GM18870 (cell line): Measurements from ENCODE around the gene TAF15.

Experiments
- ATAC-seq: cut with Tn5 transposase; IDR thresholded peaks from one replicate; pipeline ENCODE4 v1.9.1; 2021; ENCODE audit warnings: moderate library complexity; ENCODE audit not compliant: unreplicated experiment

The TAF15 gene

DNA sequence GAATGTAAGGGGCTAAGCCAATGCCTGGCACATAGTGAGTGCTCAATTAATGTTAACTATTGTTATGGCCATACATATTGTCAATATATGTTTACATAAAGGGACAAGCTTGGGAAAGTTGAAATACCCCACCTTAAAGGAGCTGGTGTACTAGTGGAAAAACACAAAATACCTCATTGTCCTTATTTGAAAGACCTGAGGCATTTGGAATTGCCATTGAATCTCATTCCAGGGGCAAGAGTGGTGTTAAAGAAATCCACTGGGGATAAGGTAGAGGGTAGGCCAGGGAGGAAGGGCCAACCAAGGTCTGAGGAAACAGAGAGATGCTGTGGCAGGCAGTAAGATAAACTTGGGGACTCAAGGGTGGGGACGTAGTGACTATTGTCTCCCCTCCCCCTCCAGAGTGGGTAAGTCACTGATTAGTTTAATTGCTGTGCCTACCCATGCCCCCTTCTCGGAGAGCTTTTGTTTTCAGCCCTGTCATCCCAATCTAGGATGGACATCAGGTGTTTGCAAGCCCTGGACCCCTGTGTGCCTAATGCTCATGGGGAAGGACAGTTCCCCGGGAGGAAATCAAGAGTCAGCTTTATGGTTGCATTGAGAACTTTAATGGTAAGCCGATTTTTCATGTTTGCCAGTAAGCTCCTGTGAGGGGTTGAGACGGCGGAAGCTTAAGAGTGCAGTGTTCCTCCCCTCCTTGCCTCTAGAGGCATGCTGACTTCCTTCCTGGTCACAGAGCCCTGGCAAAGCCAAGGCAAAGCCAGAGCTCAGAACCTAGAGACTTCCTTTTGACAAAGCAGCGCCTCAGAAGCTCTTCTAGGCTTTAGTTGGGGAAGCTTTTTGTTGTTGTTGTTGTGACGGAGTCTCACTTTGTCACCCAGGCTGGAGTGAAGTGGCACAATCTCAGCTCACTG is 61.9 kb downstream of the TAF15 start:
- no peak for ATAC-seq

DNA sequence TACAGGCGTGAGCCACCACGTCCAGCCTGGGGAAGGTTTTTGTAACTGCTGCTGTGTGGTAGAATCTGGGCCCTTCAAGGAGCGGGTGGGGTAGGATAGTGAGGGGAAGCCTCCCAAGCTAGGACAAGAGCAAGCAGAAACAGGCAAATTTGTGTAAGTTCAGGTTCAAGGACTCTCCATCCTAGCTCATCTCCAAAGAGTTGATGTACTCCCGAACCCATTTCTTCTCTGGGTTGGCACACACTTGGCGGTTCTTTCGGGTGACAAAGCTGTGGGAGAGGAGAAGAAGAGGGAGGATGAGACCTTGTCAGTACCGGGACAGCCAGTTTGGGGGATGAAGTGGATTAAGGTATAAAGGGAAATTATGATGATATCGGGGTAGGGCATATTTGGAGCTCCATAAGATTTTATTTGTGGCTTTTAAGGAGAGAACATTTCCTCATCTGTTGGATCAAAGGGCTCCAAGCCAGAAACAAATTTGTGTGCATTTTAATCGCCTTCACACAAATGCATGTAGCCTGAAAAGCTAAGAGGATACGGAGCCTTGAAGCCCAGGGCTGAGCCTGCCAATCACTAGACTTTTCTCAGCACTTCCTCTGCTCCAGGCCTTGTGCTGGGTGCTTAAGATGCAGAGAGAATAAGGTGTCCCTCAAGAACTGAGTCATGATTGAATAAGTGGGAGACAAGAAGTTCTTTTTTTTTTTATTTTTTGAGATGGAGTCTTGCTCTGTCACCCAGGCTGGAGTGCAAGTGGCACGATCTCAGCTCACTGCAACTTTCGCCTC is 63.1 kb downstream of the TAF15 start:
- no peak for ATAC-seq

DNA sequence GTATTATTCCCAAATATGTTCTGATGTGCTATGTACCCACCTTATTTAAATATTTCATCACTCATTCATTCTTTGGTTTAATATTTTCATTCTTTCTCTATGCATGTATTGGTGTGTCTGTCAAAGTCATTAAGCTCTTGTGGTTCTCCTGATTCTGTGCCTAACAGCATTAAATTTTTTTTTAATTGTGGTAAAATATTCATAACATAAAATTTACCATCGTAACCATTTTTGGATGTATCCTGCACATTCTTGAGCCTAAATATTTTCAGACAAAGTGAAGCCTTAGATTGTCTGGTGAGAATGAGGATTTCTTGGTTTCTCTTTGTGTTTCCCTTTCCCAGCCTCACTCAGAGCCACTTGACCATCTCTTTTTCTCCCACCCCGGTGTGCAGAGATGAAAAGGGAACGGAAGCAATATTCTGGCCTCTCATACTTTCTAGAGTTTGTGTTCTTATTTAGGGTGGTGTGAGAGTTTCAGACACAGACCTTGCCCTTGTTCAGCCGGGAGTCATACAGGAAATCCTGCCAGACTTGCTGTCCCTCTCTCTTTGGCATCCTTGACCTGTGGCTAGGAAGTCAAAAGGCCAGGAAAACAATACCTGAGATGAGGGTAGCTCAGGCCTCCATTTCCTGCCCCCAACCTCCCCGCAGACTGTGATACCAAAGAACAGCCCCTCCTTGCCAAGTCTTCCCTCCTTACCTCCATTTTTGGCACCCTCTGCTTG is 66.0 kb downstream of the TAF15 start:
- no peak for ATAC-seq

DNA sequence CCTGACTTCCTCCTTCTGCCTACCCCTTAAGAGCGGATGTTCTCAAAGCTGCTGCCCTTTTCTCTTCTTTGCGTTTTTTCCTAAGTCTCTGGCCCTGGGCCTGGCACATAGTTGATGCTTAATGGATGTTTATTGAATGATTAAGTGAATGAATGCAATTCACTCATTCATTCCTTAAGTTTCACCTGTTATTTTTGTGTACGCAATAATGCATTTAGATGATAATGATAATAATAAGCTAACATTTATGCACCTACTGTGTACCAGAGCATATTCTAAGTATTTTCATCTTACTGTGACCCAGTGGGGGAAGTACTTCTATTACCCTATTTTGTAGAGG is 66.5 kb downstream of the TAF15 start:
- ATAC-seq = no peak

DNA sequence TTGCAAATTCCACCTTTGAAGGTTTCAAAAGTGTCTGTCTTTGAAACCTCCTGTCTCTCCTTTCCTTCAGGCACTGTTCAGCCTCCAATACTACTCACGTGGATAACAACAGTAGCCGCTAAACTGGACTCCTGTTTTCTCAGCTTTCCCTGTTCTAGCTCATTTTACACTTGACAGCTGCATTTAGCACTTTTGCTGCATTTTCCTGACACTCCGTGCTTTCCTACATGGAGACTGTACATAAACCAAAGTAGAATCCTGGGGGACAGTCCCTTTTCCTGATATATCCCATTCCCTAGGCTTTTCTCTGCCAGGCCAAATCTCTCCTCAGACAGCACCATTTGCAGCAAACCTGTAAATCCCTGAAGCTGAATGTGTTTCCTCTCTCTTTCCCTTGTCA is 67.2 kb downstream of the TAF15 start:
- ATAC-seq = no peak

DNA sequence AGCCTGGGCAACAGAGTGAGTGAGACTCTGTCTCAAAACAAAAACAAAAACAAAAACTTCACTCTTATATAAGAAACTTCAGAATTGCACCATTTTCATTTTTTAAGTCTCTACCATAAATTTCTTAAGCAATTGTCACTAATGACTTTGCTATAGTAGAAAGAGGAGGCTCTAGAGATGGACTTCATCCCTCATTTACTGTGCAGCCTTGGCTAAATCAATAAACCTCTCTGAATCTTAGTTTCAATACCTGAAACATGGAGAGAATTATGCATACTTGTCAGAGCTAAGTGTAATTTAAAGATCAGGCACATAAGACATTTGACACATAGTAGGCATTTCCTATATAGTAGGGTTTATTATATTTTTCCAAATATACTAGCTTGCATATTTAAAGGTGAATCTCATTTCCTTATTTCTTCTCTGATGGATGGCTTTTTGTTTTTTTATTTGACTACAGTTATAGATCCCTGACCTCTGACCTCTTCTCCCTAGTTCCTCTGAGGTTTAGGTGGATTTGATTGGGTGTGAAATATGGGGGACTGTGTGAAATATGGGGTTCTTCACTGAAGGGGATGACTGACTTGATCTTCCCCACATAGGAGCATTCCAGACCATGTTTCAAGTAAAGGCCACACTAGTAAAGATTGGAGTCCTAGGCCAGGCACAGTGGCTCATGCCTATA is 68.2 kb downstream of the TAF15 start:
- ATAC-seq = no peak

DNA sequence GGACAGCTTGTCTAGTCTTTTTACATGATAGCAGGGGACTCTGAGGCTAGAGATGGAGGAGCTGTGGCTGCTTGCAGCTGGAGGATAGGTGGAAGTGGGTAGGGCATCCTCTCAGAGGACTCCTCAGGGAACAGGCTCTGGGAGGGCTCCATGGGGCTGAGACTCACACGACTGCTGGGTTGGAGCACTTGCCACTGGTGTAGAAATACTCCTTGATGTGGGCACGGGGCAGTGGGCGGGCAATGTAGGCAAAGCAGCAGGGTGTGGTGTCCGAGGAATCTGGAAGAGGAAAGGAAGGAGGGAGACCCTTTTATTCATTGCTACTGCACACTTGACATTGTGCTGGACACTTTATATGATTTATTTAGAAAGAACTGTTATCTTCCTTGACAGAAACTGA is 69.1 kb downstream of the TAF15 start:
- no peak for ATAC-seq

DNA sequence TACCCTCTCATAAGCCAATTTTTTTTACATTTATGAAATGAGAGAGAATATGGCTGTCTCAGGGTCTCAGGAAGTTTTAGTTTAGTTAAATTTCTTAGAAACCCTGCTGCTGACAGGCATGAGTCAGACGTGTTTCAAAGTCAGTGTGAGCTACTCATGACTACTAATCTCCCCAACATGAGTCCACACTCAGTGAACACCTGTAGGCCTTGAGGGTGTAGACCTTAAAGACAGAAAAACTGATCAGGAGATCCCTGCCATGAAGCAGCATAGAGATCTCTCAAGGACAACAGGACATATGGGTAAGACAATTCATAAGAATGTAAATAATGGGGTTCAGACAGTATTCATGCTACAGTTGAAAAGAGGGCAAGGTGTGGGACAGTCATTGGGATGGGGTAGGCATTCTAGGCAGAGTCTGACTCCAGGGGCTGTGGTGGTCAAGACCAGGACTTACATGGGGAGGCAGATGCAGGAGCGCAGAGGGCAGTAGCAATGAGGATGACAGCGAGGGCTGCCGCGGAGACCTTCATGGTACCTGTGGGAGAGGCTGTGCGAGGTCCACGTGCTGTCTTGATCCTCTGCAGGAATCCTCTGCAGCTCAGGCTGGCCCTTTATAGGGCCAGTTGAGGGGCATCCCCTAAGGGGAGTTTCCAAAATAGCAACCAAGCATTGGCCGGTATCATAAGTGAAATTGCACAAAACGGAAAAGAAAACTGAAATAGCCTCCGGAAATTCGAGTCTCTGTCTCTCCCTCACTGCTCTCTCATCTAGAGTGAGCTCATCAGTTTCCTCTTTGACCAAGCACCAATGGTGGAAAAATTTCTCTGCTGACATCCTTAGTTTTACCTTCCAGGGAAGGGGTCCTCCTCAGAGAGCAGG is 70.7 kb downstream of the TAF15 start, which contains the start of gene CCL5:
Gene CCL5, minus strand, starts transcription at position 588 of the 882 bp plus-strand sequence.
- peak; percentile 83 for ATAC-seq

DNA sequence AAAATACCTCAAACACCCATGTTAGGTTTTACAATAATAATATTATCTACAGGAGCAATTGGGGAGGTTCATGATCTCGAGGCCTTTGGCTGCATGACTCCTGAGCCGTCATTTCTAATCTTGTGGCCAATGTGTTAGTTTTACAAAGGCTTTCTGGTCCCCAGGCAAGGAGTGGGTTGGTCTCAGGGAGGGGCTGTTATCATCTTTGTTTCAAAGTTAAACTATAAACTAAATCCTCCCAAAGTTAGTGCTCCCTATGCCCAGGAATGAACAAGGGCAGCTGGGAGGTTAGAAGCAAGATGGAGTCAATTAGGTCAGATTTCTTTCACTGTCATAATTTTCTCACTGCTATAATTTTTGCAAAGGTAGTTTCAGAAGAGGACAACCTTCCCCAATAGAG is 80.0 kb downstream of the TAF15 start:
- ATAC-seq = no peak

DNA sequence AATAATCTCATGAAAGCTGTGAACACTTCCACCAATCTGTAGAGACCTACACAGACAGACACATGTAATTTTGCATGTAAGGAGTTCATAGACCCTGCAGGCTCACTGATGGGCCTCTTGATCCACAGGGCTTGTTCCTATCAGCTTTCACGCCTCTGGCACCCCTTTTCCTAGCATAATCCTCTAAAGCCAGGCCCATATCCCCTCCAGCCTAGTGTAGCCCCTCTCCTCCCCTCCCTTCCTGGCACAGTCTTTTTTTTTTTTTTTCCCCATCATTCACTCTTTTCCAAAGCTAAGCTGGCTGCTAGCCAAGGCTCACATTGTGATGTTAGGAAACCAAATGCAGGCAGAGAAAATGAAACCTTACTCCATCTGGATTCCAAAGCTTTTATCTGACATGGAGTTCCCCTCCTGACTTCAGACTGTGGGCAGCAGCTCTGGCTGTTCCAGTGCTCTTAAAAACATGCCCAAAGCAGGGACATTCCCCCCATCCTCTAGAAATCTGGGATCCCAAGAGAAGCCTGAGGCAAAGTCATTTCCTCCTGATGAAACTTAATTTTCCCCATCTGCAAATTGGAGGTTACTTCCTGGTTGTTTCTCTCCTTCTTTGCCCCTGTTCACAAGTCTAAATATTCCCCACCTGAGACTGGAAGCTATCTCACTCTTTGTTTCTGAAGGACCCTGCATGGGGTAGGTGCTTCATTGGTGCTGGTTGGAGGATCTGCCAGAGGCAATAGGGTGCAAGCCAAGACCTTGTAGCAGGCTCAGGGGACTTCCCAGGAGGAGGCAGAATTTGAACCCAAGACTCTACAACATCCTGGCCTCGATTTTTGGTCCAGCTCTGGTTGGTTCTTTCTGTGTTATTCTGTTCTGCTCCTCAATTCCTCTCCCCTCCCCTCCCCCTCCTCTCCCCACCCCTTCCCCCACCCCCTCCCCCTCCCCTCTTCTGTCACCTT is 80.8 kb downstream of the TAF15 start:
- ATAC-seq = no peak

DNA sequence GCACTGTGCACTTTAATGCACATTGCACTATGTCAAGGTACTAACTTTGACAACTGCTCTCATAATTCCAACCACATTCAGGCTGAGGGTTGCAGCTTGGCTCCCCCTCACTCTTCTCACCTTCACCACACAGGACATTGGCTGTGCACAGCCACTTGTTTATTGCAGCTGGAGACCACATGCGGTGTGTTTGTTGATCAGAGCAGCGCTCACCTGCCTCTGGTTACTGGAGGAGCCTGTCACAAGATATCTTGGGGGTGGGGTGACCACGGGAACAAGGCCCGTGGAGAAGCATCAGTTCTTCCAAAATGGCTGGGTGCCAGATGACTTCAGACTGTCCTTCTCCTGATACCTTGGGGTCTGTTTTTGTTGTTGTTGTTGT is 81.5 kb downstream of the TAF15 start:
- ATAC-seq = no peak

DNA sequence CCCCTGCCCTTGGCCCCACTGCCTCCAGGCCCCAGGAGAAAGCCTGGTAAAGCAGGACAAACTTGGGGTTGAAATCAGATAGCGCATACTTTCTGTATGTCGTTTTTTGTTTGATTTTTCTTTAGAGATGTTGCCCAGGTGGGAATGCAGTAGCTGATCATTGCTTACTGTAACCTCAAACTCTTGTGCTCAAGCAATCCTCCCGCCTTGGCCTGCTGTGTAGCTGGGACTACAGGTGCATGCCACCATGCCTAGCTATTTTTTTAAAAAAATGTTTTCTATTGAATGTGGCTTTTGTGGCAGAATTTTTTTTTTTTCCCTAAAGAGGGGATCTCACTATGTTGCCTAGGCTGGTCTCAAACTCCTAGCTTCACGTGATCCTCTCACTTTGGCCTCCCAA is 82.0 kb downstream of the TAF15 start:
- ATAC-seq = no peak

DNA sequence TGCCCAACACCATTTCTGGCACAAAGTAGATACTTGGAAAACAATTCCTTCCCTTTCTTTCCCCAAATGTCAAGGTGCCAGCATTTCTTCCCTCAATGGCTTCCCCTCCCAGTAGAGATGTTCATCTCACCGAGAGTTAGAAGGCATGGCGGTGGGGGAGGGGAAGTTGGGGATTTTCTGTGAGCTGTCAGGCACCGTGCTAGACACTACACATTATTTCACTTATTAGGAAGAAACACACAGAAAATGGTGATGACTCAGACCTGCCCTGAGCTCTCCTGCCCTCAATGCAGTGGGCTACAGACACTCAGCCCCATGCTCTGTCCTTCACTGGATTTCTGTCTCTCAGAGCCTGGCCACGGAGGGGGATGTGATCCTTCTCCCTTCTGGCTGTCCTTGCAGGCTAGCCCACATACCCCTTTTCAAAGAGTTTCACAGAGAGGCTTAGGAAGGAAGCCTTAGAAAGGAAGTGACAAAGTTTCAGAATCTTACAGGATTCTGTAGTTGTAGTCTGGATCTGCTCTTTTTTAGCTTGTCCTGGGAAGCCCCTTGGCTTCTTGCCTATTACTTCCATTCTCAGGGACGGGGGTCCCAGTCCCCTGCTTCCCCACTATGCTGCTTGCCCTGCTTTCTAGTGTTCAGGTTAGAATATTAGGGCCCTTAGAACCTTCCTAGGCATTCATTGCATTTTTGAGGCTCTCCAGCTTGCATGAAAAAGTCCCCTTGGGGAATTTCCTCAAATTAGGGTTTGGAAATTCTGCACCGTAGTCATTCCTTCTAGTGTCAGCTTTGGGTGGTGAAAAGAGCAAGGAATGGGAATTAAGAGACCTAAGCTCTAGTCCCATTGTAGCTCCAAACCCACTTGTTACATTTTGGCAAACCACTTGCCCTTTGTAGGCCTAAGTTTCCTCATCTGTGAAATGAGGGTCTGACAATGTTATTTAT is 83.1 kb downstream of the TAF15 start:
- no peak for ATAC-seq

DNA sequence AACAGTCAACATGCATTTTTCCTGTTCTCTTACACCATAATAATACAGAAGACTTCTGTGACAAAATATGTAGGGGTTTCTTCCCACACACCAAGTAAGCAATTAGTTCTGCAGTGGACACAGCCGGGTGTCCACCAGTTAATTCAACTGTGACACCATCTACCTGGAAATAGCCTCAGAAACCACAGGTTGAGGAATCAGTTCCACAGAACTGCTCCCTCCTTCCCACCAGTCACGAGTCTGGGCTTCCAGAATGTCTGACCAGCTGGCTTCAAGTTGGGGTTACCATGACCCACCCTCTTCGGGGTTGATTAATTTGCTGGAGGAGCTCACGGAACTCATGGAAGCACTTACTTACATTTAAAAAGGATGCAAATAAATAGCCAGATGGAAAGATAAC is 84.5 kb downstream of the TAF15 start:
- no peak for ATAC-seq

DNA sequence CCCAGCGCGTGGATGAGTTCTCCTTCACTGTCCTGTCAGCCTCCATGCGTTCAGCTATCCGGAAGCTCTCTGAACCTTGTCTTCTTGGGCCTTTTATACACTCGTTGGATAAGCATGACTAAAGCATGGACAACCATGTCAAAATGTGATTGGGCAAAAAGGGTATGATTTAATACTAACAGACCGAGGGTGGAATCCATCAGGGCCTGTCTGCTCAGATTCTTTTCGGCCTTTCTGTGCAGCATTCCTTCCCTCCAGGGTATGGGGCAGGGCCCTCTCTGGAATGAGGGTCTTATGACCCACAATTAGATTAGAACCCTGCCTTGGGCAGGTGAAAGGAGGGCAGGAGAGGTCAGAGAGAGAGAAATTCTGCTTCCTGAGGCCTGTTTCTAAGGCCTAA is 84.9 kb downstream of the TAF15 start:
- no peak for ATAC-seq

DNA sequence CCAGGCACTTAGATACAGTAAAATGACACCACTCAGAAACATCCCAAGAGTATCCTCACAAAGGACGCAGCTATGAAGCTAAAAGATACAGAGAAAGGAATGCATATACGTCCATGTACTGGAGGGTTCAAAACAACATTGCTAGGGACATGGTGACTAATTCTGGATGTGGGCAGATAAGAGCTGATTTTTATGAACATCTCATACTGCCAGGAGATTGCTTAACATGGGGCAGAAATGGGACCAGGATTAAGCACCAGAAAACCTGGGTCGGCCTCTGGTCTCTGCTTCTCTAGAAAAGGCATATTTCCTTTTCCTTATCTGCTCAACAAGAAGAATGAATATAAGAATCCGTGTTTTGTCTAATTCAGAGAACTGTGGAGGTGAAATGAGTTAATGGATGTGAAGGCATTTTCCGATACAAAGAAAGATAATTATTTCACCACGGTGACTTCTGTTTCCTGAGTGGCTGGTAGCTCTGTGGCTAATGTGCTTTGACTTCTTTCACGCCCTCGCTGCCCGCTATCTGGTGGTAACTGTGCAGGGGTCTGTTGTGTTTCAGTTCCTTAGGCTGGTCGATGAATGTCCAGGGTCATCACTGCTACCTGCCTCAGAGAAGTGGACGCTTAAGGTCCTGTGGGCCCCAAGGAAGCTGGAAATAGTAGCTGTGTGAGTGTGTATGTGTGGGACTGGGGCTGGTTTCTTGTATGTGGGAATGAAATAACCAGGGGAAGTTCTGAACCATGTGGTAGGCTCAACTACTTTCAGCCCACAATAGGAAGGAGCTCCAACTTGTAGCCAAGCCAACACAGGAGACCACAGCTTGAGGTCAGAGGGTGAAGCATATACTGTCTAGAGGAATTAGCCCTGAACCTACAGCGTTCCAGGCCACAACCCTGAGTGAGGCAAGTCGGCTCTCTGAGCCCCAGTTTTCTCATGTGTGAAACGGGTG is 86.6 kb downstream of the TAF15 start:
- no peak for ATAC-seq
